Hematopoietic multipotent progenitor cell treated with erythropoietin and hydrocortisone succinate and interleukin-3 and kit ligand, for 17 days (in vitro differentiated cells): Measurements from ENCODE around the gene RELT.
"Not testable (repeated sequence)": the region's sequence is repeated elsewhere in the genome, so short reads cannot be mapped to it uniquely, and the experiment has no call there.

Source experiments
- DNase-seq: peaks from one replicate; pipeline ENCODE4 v3.0.0-alpha.2; 2015; ENCODE audit warnings: low spot score

RELT gene

DNA sequence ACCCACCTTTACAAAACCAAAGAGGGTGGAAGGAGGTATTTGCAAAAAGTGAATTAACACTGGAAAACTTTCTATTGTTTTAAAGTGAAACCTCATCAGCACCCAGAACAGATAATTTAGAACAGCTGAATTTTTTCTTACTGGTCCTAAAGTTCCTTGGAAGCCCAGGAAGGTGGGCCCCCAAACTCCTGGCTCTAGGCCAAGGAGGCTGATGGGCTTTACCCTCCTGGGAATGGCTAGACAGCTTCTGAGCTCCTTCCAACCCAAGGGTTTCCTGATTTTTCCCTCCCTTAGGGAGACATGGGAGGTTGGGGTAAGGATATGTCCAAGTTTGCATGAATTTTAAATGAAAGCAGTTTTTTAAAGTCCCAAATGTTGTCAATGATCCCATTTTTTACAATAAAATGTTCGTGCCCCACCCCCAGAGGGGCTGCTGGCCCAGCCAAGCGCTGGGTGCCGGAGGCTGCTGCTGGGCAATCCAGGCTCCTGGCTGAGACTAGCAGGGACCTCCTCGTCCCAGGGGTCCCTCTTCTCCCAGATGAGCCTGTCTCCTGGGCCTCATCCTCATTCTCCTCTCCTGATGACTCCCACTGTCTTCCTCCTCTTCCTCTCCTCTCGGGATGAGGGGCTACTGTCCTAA is 28.4 kb downstream of the RELT start:
- DNase-seq = no peak

DNA sequence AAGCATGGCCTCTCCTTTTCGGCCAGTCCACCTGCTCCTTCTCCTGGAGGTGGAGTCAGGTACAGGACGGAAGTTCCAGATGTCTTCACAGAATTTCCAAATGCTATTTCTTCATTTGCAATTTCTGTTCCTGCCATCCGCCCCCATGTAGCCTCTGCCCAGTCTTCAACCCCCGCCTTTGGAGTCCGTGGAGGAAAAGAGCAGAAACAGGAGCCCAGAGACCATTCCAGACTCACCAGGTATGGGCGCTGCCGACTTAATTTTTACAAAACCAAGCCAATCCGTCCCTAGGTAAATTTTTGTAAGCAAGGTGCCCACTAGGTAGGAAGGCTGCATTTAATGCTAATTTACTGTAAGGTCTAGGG is 28.9 kb downstream of the RELT start:
- no peak for DNase-seq

DNA sequence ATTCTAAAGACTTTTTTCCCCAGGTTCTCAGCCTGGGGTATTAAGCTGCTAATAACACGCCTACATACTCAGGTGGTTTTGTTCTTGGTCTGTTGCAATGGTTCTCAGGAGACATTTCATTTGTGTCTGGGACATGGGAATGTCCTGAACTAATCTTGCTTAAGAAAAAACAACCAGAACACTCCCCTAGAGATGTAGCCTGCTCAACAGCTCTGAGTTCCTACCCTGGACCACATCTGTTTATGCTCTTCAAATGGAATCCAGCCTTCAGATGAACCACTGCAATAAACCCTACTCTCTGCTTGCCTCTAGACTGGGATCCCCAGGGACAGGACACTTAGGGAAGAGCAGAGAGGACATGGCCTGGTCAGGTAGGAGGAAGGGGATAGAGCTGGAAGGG is 29.9 kb downstream of the RELT start:
- no peak for DNase-seq

DNA sequence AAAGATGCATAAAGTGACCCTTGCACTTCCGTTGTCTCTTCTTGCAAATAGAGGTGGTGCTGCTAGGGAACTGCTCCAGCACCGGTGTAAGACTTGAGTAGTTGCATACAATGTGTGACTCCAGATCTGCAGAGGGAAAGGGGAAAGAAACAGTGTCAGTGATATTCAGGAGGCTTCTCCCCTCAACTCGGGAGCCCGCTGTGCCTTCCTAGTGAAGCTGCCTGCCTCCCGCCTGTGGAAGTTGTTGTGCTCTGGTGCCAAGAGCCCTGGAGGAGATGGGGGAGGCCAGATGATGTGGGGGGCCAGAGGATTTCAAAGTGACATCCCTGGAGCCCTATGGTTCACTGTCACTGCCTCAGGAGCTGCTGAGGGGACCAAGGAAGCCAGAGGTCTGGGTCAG is 30.4 kb downstream of the RELT start:
- no peak for DNase-seq

DNA sequence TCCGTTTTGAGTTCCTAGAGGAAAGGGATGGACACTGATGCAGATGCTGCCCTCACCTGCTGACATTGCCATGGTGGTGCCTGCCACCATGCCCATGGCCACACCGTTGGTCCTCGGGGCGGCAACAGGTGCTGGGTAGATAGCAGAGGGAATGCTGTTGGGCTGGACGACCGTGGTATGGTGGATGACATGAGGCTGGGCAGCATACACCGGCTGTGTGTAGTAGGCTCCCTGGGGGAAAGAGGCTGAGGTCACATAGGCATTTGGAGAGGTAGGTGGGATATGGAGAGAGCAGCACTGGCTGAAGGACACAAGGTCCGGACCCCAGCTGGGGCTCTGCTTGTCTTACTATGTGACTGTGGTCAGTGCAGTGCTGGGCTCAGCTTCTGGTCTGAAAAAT is 33.2 kb downstream of the RELT start:
- no peak for DNase-seq

DNA sequence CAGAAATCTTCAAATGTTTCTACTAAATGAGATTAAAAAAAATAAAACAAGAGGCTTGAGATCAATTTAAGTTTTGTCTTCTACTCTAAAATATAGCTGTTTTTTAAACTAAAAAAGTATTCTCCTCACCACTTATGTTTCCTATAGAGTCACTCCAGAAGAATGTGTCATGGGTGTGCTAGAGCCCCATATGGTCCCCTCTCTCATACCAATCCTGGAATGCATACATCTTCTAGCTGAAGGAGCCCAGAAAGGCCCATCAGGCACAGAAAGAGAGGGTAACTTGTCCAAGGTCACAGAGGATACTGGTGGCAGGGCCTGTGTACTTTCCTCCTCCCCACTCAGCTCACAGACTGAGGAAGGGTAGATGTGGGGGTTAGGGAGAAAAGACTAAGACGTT is 34.4 kb downstream of the RELT start:
- DNase-seq = no peak

DNA sequence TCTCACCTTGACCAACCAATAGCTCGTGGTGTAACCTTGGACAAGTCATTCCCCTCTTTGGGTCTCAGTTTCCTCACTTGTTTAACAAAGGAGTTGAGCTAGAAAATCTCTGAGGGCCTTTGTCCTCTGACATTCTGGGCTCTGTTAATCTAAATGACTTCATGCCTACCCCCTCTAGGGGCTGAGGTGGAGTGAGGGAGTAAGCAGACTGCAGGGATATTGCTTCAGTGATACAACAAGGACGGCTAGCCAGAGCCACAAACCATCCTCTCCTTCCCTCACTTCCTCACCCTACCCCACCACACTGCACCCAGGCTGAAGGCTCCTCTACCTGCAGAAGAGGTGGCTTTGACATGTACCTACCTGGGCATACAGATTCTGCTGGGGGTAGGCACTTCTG is 34.8 kb downstream of the RELT start:
- no peak for DNase-seq

DNA sequence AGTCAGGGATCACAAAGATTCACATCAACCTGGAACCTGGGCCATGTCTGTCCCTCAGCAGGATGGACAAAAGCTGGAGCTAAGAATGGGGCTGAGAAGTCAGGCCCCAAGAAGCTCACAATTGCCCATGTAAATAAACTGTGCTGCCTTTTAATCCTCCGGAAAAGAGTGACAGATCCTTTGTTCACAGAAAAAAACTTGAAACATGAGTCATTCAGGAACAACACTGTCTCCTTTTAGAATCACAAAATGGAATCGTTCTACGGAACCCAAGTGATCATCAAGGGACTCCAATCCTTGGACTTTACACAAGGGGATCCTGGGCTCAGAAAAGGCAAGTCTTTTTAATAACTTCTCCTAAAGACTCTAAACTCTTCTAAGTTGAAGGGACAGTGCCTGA is 36.1 kb downstream of the RELT start:
- DNase-seq = no peak

DNA sequence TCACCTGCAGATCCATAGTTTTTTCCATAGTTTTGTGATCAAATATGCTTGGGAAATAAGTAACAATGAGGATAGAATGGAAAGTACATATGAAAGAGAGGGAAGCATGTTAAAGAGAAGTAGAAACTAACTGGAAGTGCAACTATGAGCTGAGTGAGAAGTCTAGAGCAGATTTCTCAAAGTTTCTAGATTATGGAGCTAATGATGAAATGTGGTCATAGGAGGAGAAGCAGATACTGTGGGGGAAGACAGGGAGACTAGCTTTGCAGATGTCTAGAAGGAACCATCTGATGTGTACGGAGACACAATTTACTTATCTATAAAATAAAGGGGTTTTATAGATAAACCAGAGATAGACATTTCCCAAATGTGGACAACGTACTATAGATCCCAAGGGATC is 37.1 kb downstream of the RELT start:
- DNase-seq = no peak

DNA sequence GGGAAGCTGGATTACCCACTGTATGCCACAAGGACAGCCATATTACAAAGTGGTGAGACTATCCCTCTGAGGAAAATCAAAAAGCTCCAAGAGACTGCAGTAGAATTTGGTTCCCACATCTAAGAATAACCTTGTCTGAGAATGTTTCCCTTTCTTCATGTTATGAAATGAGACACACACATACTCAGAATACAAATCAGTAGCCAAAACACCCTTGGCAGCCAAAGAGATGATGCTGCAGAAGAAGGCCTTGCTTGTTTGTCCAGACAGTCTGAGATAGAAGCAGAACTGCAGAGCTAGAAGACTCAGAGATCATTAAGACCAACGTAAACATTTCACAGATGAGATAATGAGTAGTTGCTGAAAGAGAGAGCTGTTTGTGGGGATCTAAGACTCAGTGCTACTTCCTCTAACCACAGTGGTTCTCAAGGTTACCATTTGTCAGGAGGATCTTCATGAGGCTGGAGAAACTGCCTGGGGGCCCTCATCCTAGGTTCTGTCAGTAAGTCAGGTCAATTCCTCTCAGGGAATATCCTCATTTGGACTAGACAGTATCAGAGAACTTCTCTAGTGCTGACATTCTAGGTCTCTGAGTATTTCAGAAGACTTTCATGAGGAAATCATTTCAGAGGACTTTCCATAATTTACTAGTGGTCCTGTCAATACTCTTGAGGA is 38.9 kb downstream of the RELT start:
- DNase-seq = peak; percentile 11

DNA sequence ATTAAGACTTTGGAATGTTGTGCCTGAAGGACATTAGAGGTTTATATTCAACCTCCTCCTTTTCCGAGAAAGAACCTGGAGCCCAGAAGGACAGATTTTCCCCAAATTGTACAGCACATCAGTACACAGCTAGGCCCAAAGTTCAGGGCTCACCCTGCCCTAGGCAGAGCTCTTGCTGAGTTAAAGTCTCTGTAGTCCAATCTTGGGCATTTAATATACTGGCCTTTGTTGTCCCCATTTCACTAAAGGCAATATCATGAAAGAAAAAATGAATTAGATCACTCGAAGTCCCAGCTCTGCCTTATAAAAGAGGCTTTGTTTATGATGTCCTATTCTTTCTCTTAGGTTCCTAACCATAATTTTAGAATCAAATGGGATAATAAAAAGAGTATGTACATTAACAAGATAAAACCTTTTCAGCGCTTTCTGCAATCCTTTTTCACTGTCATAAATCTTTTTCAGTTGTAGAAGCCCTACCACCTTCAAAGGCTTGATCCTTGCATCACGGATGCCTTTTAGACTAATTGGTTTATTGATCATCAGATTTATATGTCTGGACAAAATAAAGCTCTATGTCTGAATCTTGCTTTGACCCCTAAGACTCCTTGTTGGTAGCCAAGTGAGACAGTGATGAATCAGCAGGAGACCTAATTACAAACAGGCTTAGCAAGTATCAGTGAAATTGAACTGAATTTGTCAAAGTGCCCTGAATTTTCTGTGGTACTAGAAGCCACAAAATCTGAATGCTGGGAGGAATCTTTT is 39.8 kb downstream of the RELT start:
- DNase-seq = no peak

DNA sequence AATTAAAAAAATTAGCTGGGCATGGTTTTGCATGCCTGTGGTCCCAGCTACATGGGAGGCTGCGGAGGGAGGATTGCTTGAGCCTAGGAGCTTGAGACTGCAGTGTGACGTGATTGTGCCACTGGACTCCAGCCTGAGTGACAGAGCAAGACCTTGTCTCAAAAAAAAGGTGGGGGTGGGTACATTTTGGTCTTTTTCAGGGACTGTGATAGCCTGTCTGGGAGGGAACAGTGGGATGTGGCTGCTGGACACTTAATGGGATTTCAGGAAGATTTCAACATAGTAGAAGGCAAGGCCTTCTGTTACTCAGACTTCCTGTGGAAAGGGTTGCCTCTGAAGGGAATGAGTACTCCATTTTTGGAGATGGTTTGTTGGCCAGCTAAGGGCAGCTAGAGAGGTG is 40.6 kb downstream of the RELT start:
- DNase-seq = no peak

DNA sequence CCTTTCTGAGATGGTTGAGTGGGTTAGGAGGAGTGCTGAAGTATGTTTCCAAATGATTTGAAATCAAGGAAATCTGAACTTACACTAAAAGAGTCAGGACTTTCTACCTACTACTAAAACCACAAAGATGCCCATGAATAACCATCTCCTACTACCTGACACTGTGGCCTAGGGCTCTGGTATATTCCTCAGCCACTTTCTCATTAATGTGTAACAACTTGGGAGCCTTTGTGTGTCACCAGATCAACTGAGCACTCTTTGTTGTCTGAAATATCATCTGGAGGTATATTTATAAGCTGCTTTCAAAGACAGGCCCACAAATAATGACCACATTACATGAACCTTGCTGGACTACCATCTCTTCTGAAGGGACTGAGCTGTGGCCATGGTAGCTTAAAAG is 43.9 kb downstream of the RELT start:
- no peak for DNase-seq

DNA sequence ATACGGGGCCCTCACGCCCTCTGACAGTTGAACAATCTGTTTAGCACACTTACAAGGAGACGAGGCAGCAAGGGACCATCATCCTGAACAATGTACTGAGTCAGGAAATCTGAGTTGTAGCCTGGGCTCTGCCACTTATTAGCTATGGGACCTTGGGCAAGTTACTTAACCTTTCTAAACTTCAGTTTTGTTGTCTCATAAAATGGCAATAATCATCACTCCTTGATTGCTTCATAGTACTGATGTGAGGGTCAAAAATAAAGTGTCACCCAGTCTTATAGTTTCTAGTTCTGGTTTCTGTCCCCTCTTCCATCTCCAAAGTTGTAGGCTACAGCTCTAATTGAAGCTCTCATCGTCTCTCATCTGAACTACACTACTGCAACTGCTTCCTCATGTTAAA is 46.7 kb downstream of the RELT start:
- no peak for DNase-seq

DNA sequence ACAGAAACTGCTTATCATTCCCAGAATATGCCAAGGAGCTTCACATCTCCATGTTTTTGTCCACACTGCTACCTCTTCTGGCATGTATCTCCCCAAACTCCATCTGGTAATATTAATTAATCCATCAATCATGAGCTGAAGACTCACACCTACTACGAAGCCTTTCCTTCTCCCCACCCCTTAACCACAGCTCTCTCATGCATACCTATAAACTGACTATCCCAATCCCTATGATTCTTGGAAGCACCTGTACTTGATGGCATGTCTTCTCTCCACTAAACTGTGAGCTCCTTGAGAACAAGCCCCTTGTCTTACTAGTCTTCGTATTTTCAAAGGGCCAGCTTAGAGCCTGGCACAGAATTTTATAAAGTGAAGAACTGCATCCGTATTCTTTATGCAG is 47.3 kb downstream of the RELT start:
- no peak for DNase-seq

DNA sequence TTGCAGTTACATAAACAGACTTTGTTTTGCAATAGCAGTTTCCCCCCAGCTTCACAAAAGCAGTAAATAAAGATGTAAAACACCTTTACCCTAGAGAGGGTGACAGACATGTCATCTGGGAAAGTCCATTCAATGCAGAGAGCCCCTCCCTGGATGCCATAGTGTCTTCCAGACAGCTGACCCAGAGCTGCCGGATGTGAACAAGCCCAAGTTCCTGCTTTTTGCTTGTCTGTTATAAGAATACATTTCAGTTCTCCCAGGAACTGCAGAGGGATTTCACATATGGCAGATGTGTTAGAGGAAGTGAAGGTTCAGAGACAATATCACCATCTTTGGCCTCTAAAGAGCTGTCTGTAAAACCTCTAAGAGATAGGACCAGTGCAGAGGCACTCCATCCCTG is 48.9 kb downstream of the RELT start:
- DNase-seq = no peak

DNA sequence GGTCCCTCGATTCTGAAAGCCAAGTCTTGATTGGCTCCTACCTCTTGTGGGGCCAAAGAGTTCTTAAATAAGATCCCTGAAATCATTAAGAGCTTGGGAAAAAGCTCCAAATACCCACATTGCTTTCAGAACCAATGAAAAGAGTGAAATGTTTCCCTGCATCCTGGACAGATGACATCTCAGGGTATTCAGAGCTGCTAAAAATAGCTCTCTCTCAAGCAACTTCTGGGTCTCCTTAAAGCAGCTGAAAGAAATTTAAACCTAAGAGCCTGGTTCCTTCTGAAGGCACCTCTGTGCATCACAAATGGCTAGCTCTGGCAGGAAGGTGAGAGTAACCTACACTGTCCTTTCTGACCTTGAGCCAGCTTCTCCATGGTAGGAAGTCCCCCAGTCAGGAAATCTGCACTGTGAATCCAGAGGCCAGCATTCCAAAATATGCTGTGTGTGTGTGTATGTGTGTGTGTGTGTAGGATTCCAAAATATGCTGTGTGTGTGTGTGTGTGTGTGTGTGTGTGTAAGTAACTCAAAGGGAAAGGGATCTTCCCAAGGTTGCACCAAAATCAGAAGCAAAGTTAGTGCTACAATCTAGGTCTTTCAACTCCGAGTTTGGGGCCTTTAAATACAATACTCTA is 50.1 kb downstream of the RELT start:
- no peak for DNase-seq

DNA sequence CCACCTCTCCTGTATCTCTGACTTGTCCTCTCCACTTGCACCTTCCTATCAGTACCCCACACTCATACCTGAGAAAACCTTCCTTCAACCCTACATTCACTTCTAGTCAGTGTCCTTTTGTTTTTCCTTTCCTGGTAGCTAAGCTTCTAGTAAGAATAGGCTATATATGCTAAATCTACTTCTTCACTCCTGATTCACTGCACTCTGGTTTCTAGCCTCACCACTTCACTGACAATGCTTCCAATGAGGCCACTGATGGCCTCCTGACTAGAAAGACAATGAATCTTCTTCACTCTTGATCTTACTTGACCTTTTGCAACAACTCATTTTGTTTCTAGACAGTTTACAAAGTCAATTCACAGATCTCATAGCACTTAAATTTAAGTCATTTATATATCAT is 52.0 kb downstream of the RELT start:
- no peak for DNase-seq

DNA sequence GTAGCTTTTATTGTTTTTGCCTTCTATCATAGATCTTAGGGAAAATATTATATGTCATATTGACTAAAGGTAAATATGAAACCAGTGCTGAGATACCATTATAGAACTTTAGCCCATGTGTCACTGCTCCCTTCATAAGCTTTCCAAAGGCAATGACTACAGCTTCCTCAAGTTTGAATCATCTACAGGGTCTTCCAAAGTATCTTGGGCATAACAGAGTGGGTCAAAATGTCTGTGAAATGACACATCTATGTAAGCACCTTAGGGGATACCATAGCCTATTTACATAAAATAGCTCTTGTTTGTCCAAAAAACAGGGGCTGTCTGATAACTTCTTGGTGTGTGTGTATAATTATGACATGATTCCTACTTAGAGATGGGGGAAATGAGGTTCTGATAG is 52.5 kb downstream of the RELT start:
- no peak for DNase-seq

DNA sequence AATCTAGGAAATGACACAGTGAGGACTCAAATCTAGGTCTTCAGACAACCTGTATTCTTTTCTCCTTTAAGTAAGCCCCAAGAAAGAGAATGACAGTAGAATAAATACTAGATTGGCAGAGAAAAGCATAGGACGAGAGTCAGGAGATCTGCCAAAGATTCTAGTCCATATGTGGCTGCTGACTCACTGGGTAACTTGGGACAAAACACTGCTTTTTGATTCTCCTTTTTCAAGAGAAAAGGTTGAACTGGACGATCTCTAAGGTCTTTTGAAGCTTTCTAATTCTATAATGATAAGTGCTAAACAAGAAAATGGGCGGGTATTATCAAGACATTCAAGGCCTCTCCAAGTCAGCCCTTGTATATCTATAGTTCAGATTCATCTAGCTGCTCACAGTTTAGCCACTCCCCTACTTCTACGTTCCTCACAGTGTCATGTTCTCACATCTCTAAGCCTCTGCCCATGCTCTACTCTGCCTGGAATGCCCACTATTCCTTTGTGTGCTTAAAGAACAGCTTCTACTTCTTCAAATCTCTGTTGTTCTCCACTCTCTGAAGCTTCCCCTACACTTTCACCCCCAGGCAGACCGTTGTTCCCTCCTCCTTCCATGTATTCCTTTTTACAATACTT is 53.0 kb downstream of the RELT start:
- no peak for DNase-seq

DNA sequence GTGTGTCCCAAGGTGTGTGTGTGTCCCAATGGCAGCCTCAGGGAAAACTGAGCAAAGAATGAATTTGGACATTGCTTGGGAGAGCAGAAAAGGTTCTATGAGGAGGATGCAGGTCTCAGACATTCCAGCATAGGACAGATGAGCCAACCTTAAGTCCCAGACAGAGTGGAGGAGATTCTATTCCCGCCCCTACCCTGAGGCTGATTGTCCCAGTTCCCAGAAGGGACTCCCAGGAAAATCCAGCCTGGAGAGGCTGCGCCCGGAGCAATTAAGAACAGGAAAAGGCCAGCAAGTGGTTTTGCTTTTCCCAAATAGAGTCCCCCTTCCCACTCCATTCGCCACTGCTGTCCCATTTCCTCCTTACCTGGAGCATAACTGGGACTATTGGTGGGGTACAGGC is 54.1 kb downstream of the RELT start:
- no peak for DNase-seq

DNA sequence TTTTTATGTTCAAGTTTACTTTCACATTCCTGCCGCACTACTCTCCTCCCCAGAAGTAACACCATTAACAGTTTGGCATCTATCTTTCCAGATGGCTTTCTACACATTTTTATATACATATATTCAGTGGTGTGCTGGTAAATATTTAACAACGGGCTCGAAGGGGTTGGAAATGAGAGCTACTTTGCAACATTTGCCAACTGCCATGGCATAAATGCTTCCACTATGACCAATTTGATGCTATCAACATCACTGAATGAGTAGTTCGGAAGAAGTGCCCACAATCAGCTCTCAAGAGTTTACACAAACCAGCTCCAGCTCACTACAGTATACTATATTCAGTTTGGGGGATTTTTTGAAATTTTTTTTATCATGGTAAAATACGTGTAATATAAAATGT is 55.2 kb downstream of the RELT start:
- DNase-seq = no peak

DNA sequence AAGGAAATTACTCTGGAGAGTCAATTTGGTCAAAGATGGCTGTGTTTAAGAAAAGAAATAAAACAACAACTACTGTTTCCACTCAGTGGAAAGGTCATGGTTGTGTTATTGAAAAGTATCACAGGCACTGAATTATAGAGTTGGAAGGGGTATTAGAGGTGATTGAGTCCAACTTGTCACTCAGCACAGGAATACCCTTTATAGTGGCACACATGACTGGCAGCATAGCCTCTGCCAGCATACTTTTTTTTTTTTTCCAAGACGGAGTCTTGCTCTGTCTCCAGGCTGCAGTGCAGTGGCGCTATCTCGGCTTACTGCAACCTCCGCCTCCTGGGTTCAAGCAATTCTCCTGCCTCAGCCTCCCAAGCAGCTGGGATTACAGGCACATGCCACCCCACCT is 60.7 kb downstream of the RELT start:
- not testable (repeated sequence) for DNase-seq
